CD14-positive monocyte (primary cell): ENCODE measurements around the gene QKI. TPM values are rescaled to one million over a fixed set of nuclear protein-coding genes. Genes with fewer than 3 reads are reported as not detected.

ENCODE experiments used
- DNase-seq, 3 donors: peaks; one replicate each; pipeline ENCODE4 v3.0.0-alpha.2; 2011 to 2022
- H2AFZ ChIP-seq: 2 replicates; pipeline ENCODE4 v1.6.0; 2012; ENCODE audit warnings: mild to moderate bottlenecking, low read depth, low read length, inconsistent platforms; ENCODE audit not compliant: insufficient read depth, poor library complexity, severe bottlenecking
- H3K27ac ChIP-seq, 2 donors: 1 replicate in 1 of 2; 2 replicates in 1 of 2; pipeline ENCODE4 v1.5.1; 2012 to 2013; ENCODE audit warnings: low read length in 2 of 2, control low read depth in 1 of 2, inconsistent platforms in 1 of 2, low read depth in 1 of 2, mild to moderate bottlenecking in 1 of 2
- H3K27me3 ChIP-seq, 2 donors: one replicate each; pipeline versions ENCODE4 v1.6.0 to v1.6.1; 2011 to 2013; ENCODE audit warnings: low read length in 2 of 2; ENCODE audit not compliant: control insufficient read depth in 2 of 2, insufficient read depth in 2 of 2
- H3K36me3 ChIP-seq, 2 donors: replicated peaks in 1 of 2; 1 replicate in 1 of 2; 2 replicates in 1 of 2; pipeline versions ENCODE4 v1.5.1 to v1.6.1; 2012 to 2013; ENCODE audit warnings: low read length in 2 of 2, control low read depth in 1 of 2, inconsistent platforms in 1 of 2, mild to moderate bottlenecking in 1 of 2; ENCODE audit not compliant: insufficient read depth in 2 of 2, control insufficient read depth in 1 of 2
- H3K4me1 ChIP-seq, 2 donors: 1 replicate in 1 of 2; 2 replicates in 1 of 2; pipeline versions ENCODE4 v1.5.1 to v1.6.1; 2012 to 2013; ENCODE audit warnings: low read length in 2 of 2, control low read depth in 1 of 2, inconsistent platforms in 1 of 2, mild to moderate bottlenecking in 1 of 2, moderate library complexity in 1 of 2; ENCODE audit not compliant: insufficient read depth in 2 of 2, control insufficient read depth in 1 of 2
- H3K4me2 ChIP-seq: replicated peaks from 2 replicates; pipeline ENCODE3; 2012; ENCODE audit warnings: low read length, moderate library complexity, mild to moderate bottlenecking; ENCODE audit not compliant: poor library complexity, severe bottlenecking; ENCODE audit errors: extremely low read depth
- H3K4me3 ChIP-seq, 3 experiments: fragments of 200-600 bp in 1 of 3; sonication (generic) in 1 of 3; replicated peaks in 1 of 3; 1 replicate in 2 of 3; 2 replicates in 1 of 3; pipeline ENCODE4 v1.5.1; 2011 to 2013; ENCODE audit warnings: low read length in 3 of 3, mild to moderate bottlenecking in 3 of 3, control low read depth in 2 of 3, low read depth in 2 of 3, inconsistent platforms in 1 of 3, moderate library complexity in 1 of 3
- H3K79me2 ChIP-seq: 2 replicates; pipeline ENCODE4 v1.6.0; 2012; ENCODE audit warnings: mild to moderate bottlenecking, control low read depth, inconsistent platforms, low read length, moderate library complexity; ENCODE audit not compliant: insufficient read depth
- H3K9ac ChIP-seq: 2 replicates; pipeline ENCODE4 v1.6.0; 2017; ENCODE audit warnings: low read length, mild to moderate bottlenecking; ENCODE audit not compliant: insufficient read depth, poor library complexity, severe bottlenecking
- H3K9me3 ChIP-seq, 2 donors: replicated peaks in 1 of 2; 1 replicate in 1 of 2; 2 replicates in 1 of 2; pipeline versions ENCODE4 v1.5.1 to v1.6.1; 2012 to 2013; ENCODE audit warnings: low read length in 2 of 2, control low read depth in 1 of 2; ENCODE audit not compliant: control insufficient read depth in 1 of 2, insufficient read depth in 1 of 2
- H4K20me1 ChIP-seq: 2 replicates; pipeline ENCODE4 v1.6.0; 2012; ENCODE audit warnings: mild to moderate bottlenecking, low read length, control low read depth, moderate library complexity; ENCODE audit not compliant: insufficient read depth
- H3K27ac Mint-ChIP-seq, 7 donors: one replicate each; pipeline ENCODE4 v1.8.0; 2020; ENCODE audit warnings: mild to moderate bottlenecking in 7 of 7, mixed read lengths in 7 of 7, moderate library complexity in 6 of 7, inconsistent platforms in 2 of 7
- H3K27me3 Mint-ChIP-seq, 3 donors: one replicate each; pipeline ENCODE4 v1.8.0; 2021 to 2022; ENCODE audit warnings: low read depth in 3 of 3, mild to moderate bottlenecking in 3 of 3, mixed read lengths in 3 of 3, moderate library complexity in 3 of 3, inconsistent platforms in 1 of 3
- H3K36me3 Mint-ChIP-seq, 2 donors: one replicate each; pipeline ENCODE4 v1.8.0; 2020; ENCODE audit warnings: mixed read lengths in 2 of 2, inconsistent platforms in 1 of 2, mild to moderate bottlenecking in 1 of 2
- H3K4me1 Mint-ChIP-seq: one replicate; pipeline ENCODE4 v1.8.0; 2020; ENCODE audit warnings: mild to moderate bottlenecking, mixed read lengths
- H3K4me3 Mint-ChIP-seq, 2 donors: one replicate each; pipeline ENCODE4 v1.8.0; 2020; ENCODE audit warnings: mild to moderate bottlenecking in 2 of 2, mixed read lengths in 2 of 2, moderate library complexity in 1 of 2
- H3K9me3 Mint-ChIP-seq, 7 donors: one replicate each; pipeline ENCODE4 v1.8.0; 2020 to 2022; ENCODE audit warnings: mixed read lengths in 7 of 7, mild to moderate bottlenecking in 6 of 7, moderate library complexity in 6 of 7, inconsistent platforms in 2 of 7
- WGBS: methylation state at CpG from one replicate; pipeline ENCODE4 v1.1.5; 2013; ENCODE audit warnings: missing lambda C conversion rate; ENCODE audit not compliant: insufficient coverage; 5-methylcytosine and 5-hydroxymethylcytosine counted together
- intact Hi-C, 2 donors: fragments of 100-400 bp; cut with micrococcal nuclease; formaldehyde crosslinking; loops; one replicate each; pipeline versions ENCODE4 v1.15.0 to v1.15.1; 2023
- polyA plus RNA-seq, 3 donors: library from polyadenylated mRNA; depleted of rRNA in 1 of 3; unstranded in 2 of 3; stranded (reverse) in 1 of 3; fragments of 300-500 nt in 2 of 3; fragments of >200 nt in 1 of 3; fragmentation: Illumina TruSeq in 2 of 3; gene quantifications; 1 replicate in 2 of 3; 2 replicates in 1 of 3; pipeline ENCODE4 v1.2.3, GENCODE V29; 2012 to 2021
- TF ChIP-seq, protein P1 (sequence below): fragments of 200-600 bp; IDR thresholded peaks from one replicate; pipeline ENCODE4 v1.8.0; 2022; ENCODE audit warnings: antibody characterized with exemption, mild to moderate bottlenecking

Gene QKI
- polyA plus RNA-seq, 3 donors: 24.3 to 154 (median 71.8) TPM

DNA sequence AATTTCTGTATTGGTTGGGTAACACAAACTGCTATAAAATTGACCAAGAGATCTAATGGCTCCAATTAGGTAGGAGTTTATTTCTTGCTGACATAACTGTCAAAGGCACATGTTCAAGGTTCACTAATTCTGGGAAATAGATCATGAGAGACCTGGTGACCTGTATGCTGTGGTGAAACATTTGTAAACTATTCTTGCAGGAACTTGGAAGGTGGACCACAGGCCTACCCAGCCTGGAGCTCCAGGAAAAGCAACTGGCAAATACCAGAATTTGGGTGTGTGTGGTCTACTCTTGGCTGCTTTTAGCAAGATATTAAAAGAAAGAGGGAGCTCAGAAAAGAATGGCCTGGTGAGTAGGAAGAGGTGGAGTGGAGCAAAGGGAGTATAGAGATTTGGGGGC, 184.6 kb downstream of the QKI start:
- Mint-ChIP-seq H3K27me3 (peaks cover 8 to 29% (median 9%) of the 10 kb centered on the region in 3 donors), H3K4me3 (peak overlapping the region in 1 of 2 donors; percentile 57), H3K36me3 (no peaks in the 10 kb centered on the region), H3K27ac (peak overlapping the region in 1 of 7 donors; percentile 60), H3K9me3 (peaks cover 0 to 13% (median 4%) of the 10 kb centered on the region in 7 donors), H3K4me1 (no peaks in the 10 kb centered on the region)
- Histone ChIP-seq H3K4me1 (no peaks in the 10 kb centered on the region), H3K9me3 (peaks cover 0 to 3% of the 10 kb centered on the region in 2 donors), H3K27ac (no peak overlapping the region), H3K36me3 (no peaks in the 10 kb centered on the region), H3K4me2 (no peak overlapping the region), H3K79me2 (no peaks in the 10 kb centered on the region), H3K27me3 (peaks cover 0 to 5% of the 10 kb centered on the region in 2 donors), H3K4me3 (no peak overlapping the region), H2AFZ (no peak overlapping the region), H3K9ac (no peak overlapping the region), H4K20me1 (no peaks in the 10 kb centered on the region)
- no peak for DNase-seq
- intact Hi-C loops: no loop called here
- TF ChIP-seq, protein P1, sequence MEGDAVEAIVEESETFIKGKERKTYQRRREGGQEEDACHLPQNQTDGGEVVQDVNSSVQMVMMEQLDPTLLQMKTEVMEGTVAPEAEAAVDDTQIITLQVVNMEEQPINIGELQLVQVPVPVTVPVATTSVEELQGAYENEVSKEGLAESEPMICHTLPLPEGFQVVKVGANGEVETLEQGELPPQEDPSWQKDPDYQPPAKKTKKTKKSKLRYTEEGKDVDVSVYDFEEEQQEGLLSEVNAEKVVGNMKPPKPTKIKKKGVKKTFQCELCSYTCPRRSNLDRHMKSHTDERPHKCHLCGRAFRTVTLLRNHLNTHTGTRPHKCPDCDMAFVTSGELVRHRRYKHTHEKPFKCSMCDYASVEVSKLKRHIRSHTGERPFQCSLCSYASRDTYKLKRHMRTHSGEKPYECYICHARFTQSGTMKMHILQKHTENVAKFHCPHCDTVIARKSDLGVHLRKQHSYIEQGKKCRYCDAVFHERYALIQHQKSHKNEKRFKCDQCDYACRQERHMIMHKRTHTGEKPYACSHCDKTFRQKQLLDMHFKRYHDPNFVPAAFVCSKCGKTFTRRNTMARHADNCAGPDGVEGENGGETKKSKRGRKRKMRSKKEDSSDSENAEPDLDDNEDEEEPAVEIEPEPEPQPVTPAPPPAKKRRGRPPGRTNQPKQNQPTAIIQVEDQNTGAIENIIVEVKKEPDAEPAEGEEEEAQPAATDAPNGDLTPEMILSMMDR: no peak

DNA sequence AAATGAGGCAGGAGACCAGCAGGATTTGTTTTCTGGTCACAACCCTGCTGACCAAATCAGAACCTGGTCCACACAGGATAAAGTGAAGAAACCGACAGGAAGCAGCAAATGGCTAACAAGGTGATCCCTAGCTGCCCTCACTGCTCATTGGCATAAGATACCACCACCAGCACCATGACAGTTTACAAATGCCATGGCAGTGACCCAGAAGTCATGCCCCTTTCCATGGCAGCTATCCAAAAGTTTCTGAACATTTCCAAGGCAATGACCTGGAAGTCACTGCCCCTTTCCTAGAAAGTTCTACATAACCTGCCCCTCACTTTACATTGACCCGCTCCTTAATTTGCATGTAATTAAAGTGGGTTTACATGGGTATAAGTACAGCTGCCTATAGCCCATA, 185.2 kb downstream of the QKI start:
- intact Hi-C loops: no loop called here
- DNase-seq: no peak

More for the DNA sequence above, 185.2 kb downstream of the QKI start:
- Histone ChIP-seq H3K79me2 (no peaks in the 10 kb centered on the region), H3K9me3 (peaks cover 1% of the 10 kb centered on the region in 2 donors), H3K9ac (no peak overlapping the region), H3K4me1 (no peaks in the 10 kb centered on the region), H3K4me3 (no peak overlapping the region), H3K36me3 (no peaks in the 10 kb centered on the region), H3K27me3 (peaks cover 0 to 5% of the 10 kb centered on the region in 2 donors), H3K4me2 (no peak overlapping the region), H2AFZ (no peak overlapping the region), H3K27ac (no peak overlapping the region), H4K20me1 (no peaks in the 10 kb centered on the region)
- Mint-ChIP-seq H3K4me3 (no peak overlapping the region), H3K9me3 (peaks cover 0 to 11% (median 2%) of the 10 kb centered on the region in 7 donors), H3K27ac (peak overlapping the region in 1 of 7 donors; percentile 60), H3K36me3 (no peaks in the 10 kb centered on the region), H3K4me1 (no peaks in the 10 kb centered on the region), H3K27me3 (peaks cover 8 to 28% (median 9%) of the 10 kb centered on the region in 3 donors)
- WGBS: 100% methylated on average over 1 of the region's 2 CpGs
- TF ChIP-seq, protein P1: no peak
